ENCODE measurements around the gene HHIP.

HHIP gene

GRCh38 chr4:144703494-144703893 is 57.5 kb downstream of the HHIP start:
- Histone ChIP-seq H3K36me3 (ENCODE audit: control insufficient read depth, low read length) (no peaks in the 10 kb centered on the region), H3K4me2 (ENCODE audit: low read length) (no peak overlapping the region), H3K79me2 (ENCODE audit: control insufficient read depth, low read length) (no peaks in the 10 kb centered on the region), H3F3A (ENCODE audit: control insufficient read depth, insufficient read depth) (no peaks in the 10 kb centered on the region), H3K27me3 (ENCODE audit: control insufficient read depth, low read length) (no peaks in the 10 kb centered on the region), H3K4me3 (ENCODE audit: low read length) (no peak overlapping the region), H3K27ac (ENCODE audit: low read depth, low read length) (no peak overlapping the region), H4K20me1 (ENCODE audit: control insufficient read depth, insufficient read depth, low read depth, low read length) (no peaks in the 10 kb centered on the region), H3K4me1 (ENCODE audit: control insufficient read depth, low read length) (no peaks in the 10 kb centered on the region), H3K9me3 (ENCODE audit: control insufficient read depth, insufficient read depth, low read length) (no peaks in the 10 kb centered on the region), H3K9me2 (replicated peaks; ENCODE audit: control insufficient read depth, low read length) (no peaks in the 10 kb centered on the region)
- TF ChIP-seq EZH2phosphoT487 (IDR thresholded peaks at IDR 0.05; ENCODE audit: borderline replicate concordance, low read length) (no peak), CTCF (IDR thresholded peaks at IDR 0.05; ENCODE audit: low read depth, low read length, poor library complexity, severe bottlenecking) (no peak)

- Histone ChIP-seq H4K20me1 (ENCODE audit: control insufficient read depth, insufficient read depth, low read depth, low read length) (no peaks in the 10 kb centered on the region), H3F3A (ENCODE audit: control insufficient read depth, insufficient read depth) (no peaks in the 10 kb centered on the region), H3K9me3 (ENCODE audit: control insufficient read depth, insufficient read depth, low read length) (no peaks in the 10 kb centered on the region), H3K36me3 (ENCODE audit: control insufficient read depth, low read length) (no peaks in the 10 kb centered on the region), H3K27ac (ENCODE audit: low read depth, low read length) (no peak overlapping the region), H3K4me2 (ENCODE audit: low read length) (no peak overlapping the region), H3K79me2 (ENCODE audit: control insufficient read depth, low read length) (no peaks in the 10 kb centered on the region), H3K9me2 (replicated peaks; ENCODE audit: control insufficient read depth, low read length) (no peaks in the 10 kb centered on the region), H3K27me3 (ENCODE audit: control insufficient read depth, low read length) (no peaks in the 10 kb centered on the region), H3K4me1 (ENCODE audit: control insufficient read depth, low read length) (no peaks in the 10 kb centered on the region), H3K4me3 (ENCODE audit: low read length) (no peak overlapping the region)
- TF ChIP-seq EZH2phosphoT487 (IDR thresholded peaks at IDR 0.05; ENCODE audit: borderline replicate concordance, low read length) (no peak), CTCF (IDR thresholded peaks at IDR 0.05; ENCODE audit: low read depth, low read length, poor library complexity, severe bottlenecking) (no peak)
These were observed 59.9 kb downstream of the HHIP start for GRCh38 chr4:144705601-144706590.

GRCh38 chr4:144709159-144709558 is 63.2 kb downstream of the HHIP start:
- Histone ChIP-seq H3K27me3 (ENCODE audit: control insufficient read depth, low read length) (no peaks in the 10 kb centered on the region), H3K27ac (ENCODE audit: low read depth, low read length) (no peak overlapping the region), H3K4me2 (ENCODE audit: low read length) (no peak overlapping the region), H3F3A (ENCODE audit: control insufficient read depth, insufficient read depth) (no peaks in the 10 kb centered on the region), H3K79me2 (ENCODE audit: control insufficient read depth, low read length) (no peaks in the 10 kb centered on the region), H3K36me3 (ENCODE audit: control insufficient read depth, low read length) (no peaks in the 10 kb centered on the region), H4K20me1 (ENCODE audit: control insufficient read depth, insufficient read depth, low read depth, low read length) (no peaks in the 10 kb centered on the region), H3K9me2 (replicated peaks; ENCODE audit: control insufficient read depth, low read length) (no peaks in the 10 kb centered on the region), H3K4me1 (ENCODE audit: control insufficient read depth, low read length) (no peaks in the 10 kb centered on the region), H3K9me3 (ENCODE audit: control insufficient read depth, insufficient read depth, low read length) (no peaks in the 10 kb centered on the region), H3K4me3 (ENCODE audit: low read length) (no peak overlapping the region)
- no peak for TF ChIP-seq CTCF (IDR thresholded peaks at IDR 0.05; ENCODE audit: low read depth, low read length, poor library complexity, severe bottlenecking)
- TF ChIP-seq EZH2phosphoT487 (IDR thresholded peaks at IDR 0.05; ENCODE audit: borderline replicate concordance, low read length), result no peak

Measured in DOHH2 (cell line).